Measurements from ENCODE around the gene ARHGEF11. TPM values are rescaled to one million over a fixed set of nuclear protein-coding genes. Genes with fewer than 3 reads are reported as not detected.

ARHGEF11 gene
- total and polyA plus RNA-seq, 2 experiments from 2014 or later, result 25.0 to 26.9 TPM

DNA sequence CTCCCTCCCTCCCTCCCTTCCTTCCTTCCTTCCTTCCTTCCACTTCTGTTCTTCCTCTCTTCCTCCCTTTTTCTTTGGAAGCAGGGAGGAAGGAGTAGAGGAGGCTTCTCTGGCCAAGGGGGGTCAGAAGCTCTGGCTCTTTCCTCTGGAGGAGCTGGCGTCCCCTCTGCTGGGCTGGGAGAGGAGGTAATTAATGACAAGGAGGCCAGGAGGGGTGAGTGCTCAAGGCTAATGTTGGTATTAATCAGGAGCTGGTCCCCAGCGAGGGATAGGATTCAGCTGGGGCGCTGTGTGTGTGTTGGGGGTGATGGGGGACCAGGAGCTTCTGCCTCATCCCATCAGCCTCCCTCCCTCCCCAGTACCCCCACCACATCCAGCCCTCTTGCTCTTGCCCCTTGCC, 158.2 kb downstream of the ARHGEF11 start:
- no peak for DNase-seq (ENCODE audit: low spot score)
- WGBS (ENCODE audit: low lambda C conversion rate, missing lambda C conversion rate), result 31% methylated on average over 2 of the region's 3 CpGs
- no peak overlapping the region for H2AFZ ChIP-seq
- no peaks in the 10 kb centered on the region for H3K79me2 ChIP-seq
- H3K9me2 ChIP-seq (replicated peaks; ENCODE audit: insufficient read depth), result no peaks in the 10 kb centered on the region
- H4K20me1 ChIP-seq (ENCODE audit: insufficient read depth, poor library complexity, severe bottlenecking), result no peaks in the 10 kb centered on the region
- H3K27ac ChIP-seq, result no peak overlapping the region
- H3K9me3 ChIP-seq (ENCODE audit: low read depth), result no peaks in the 10 kb centered on the region
- peaks cover 36% of the 10 kb centered on the region for H3K27me3 ChIP-seq
- H3K4me3 ChIP-seq, result no peak overlapping the region
- H3K36me3 ChIP-seq (replicated peaks; ENCODE audit: insufficient read depth, low read depth), result no peaks in the 10 kb centered on the region
- no peaks in the 10 kb centered on the region for H3K4me1 ChIP-seq (ENCODE audit: insufficient read depth)
- TF ChIP-seq CTCF (IDR thresholded peaks at IDR 0.05; ENCODE audit: poor library complexity) (no peak), EZH2phosphoT487 (IDR thresholded peaks at IDR 0.05; ENCODE audit: low read depth, severe bottlenecking, unreplicated experiment) (no peak), EZH2 (IDR thresholded peaks at IDR 0.05; ENCODE audit: borderline replicate concordance) (no peak)
- no peak overlapping the region for H3K4me2 ChIP-seq

- Histone ChIP-seq H3K27me3 (peaks cover 36% of the 10 kb centered on the region), H3K4me1 (ENCODE audit: insufficient read depth) (no peaks in the 10 kb centered on the region), H3K36me3 (replicated peaks; ENCODE audit: insufficient read depth, low read depth) (no peaks in the 10 kb centered on the region), H4K20me1 (ENCODE audit: insufficient read depth, poor library complexity, severe bottlenecking) (no peaks in the 10 kb centered on the region), H3K9me3 (ENCODE audit: low read depth) (no peaks in the 10 kb centered on the region), H3K79me2 (no peaks in the 10 kb centered on the region), H3K4me3 (no peak overlapping the region), H3K27ac (no peak overlapping the region), H2AFZ (no peak overlapping the region), H3K9me2 (replicated peaks; ENCODE audit: insufficient read depth) (no peaks in the 10 kb centered on the region), H3K4me2 (no peak overlapping the region)
- 38% methylated on average over 5 of the region's 6 CpGs for WGBS (ENCODE audit: low lambda C conversion rate, missing lambda C conversion rate)
- no peak for DNase-seq (ENCODE audit: low spot score)
- TF ChIP-seq EZH2 (IDR thresholded peaks at IDR 0.05; ENCODE audit: borderline replicate concordance) (no peak), EZH2phosphoT487 (IDR thresholded peaks at IDR 0.05; ENCODE audit: low read depth, severe bottlenecking, unreplicated experiment) (no peak), CTCF (IDR thresholded peaks at IDR 0.05; ENCODE audit: poor library complexity) (no peak)
Observed at GRCh38 chr1:156886583-156887281, 158.8 kb downstream of the ARHGEF11 start.

DNA sequence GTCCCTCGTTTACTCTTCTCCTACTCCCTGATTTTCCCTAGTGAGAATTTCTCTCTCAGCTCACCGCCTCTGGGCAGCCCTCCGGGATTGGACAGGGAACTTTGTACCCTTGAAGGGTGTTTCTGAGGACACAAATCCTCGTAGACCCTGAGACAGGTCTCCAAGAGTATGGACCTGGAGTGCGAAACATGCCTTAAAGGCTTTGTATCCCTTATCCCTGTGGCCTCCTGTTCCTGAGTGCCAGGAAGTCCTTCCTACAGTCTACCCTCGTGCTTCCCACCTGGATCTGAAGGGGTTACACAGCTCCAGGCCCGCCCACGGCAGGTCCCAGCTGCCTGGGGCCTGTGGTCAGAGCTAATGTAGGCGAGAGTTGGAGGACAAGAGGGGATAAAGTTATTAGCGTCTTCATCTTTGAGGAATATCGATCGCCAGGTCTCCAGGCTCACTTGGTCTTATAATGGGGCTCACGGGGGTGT, 159.6 kb downstream of the ARHGEF11 start:
- Histone ChIP-seq H3K9me2 (replicated peaks; ENCODE audit: insufficient read depth) (no peaks in the 10 kb centered on the region), H3K79me2 (no peaks in the 10 kb centered on the region), H3K27me3 (peaks cover 28% of the 10 kb centered on the region), H3K27ac (no peak overlapping the region), H3K4me3 (no peak overlapping the region), H3K36me3 (replicated peaks; ENCODE audit: insufficient read depth, low read depth) (no peaks in the 10 kb centered on the region), H3K4me2 (no peak overlapping the region), H4K20me1 (ENCODE audit: insufficient read depth, poor library complexity, severe bottlenecking) (no peaks in the 10 kb centered on the region), H3K4me1 (ENCODE audit: insufficient read depth) (no peaks in the 10 kb centered on the region), H3K9me3 (ENCODE audit: low read depth) (no peaks in the 10 kb centered on the region), H2AFZ (no peak overlapping the region)
- DNase-seq (ENCODE audit: low spot score), result no peak
- TF ChIP-seq CTCF (IDR thresholded peaks at IDR 0.05; ENCODE audit: poor library complexity), result no peak
- TF ChIP-seq EZH2 (IDR thresholded peaks at IDR 0.05; ENCODE audit: borderline replicate concordance), result no peak
- 67% methylated on average over 13 of the region's 13 CpGs for WGBS (ENCODE audit: low lambda C conversion rate, missing lambda C conversion rate)

Measured in hepatocyte (in vitro differentiated cells).